ENCODE measurements around the gene PACRG.

PACRG gene

GRCh38 chr6:163182696-163183095 is 454.9 kb downstream of the PACRG start:
- no peak for DNase-seq

GRCh38 chr6:163183806-163184205 is 456.0 kb downstream of the PACRG start:
- no peak for DNase-seq

- no peak for DNase-seq
Observed at GRCh38 chr6:163185744-163186143, 458.0 kb downstream of the PACRG start.

GRCh38 chr6:163186527-163186926 is 458.8 kb downstream of the PACRG start:
- no peak for DNase-seq

GRCh38 chr6:163187201-163187600 is 459.4 kb downstream of the PACRG start:
- DNase-seq = no peak

- no peak for DNase-seq
Observed at GRCh38 chr6:163187606-163188005, 459.8 kb downstream of the PACRG start.

GRCh38 chr6:163188746-163189145 is 461.0 kb downstream of the PACRG start:
- no peak for DNase-seq

- DNase-seq = no peak
Observed at GRCh38 chr6:163189609-163190008, 461.8 kb downstream of the PACRG start.

- no peak for DNase-seq
Observed at GRCh38 chr6:163190786-163191185, 463.0 kb downstream of the PACRG start.

GRCh38 chr6:163191704-163192537 is 464.1 kb downstream of the PACRG start:
- DNase-seq = no peak

GRCh38 chr6:163192591-163192990 is 464.8 kb downstream of the PACRG start:
- no peak for DNase-seq

GRCh38 chr6:163193326-163193725 is 465.6 kb downstream of the PACRG start:
- DNase-seq = no peak

GRCh38 chr6:163195721-163196691 is 468.2 kb downstream of the PACRG start:
- no peak for DNase-seq

GRCh38 chr6:163197839-163198238 is 470.1 kb downstream of the PACRG start:
- no peak for DNase-seq

- no peak for DNase-seq
Observed at GRCh38 chr6:163198396-163198795, 470.6 kb downstream of the PACRG start.

- DNase-seq = no peak
Observed at GRCh38 chr6:163199371-163199770, 471.6 kb downstream of the PACRG start.

GRCh38 chr6:163200289-163200688 is 472.5 kb downstream of the PACRG start:
- no peak for DNase-seq

- no peak for DNase-seq
Observed at GRCh38 chr6:163200694-163201093, 472.9 kb downstream of the PACRG start.

GRCh38 chr6:163201855-163202254 is 474.1 kb downstream of the PACRG start:
- DNase-seq = no peak

GRCh38 chr6:163206196-163206595 is 478.4 kb downstream of the PACRG start:
- no peak for DNase-seq

- no peak for DNase-seq
Observed at GRCh38 chr6:163207431-163208383, 479.9 kb downstream of the PACRG start.

- no peak for DNase-seq
Observed at GRCh38 chr6:163209005-163209404, 481.2 kb downstream of the PACRG start.

- no peak for DNase-seq
Observed at GRCh38 chr6:163212123-163212522, 484.3 kb downstream of the PACRG start.
